ENCODE data around the gene NLRP1. TPM values are rescaled to one million over a fixed set of nuclear protein-coding genes. Genes with fewer than 3 reads are reported as not detected.

NLRP1 gene
- total RNA-seq, 2 experiments from 2014 or later: 44.5 to 46.1 TPM

DNA sequence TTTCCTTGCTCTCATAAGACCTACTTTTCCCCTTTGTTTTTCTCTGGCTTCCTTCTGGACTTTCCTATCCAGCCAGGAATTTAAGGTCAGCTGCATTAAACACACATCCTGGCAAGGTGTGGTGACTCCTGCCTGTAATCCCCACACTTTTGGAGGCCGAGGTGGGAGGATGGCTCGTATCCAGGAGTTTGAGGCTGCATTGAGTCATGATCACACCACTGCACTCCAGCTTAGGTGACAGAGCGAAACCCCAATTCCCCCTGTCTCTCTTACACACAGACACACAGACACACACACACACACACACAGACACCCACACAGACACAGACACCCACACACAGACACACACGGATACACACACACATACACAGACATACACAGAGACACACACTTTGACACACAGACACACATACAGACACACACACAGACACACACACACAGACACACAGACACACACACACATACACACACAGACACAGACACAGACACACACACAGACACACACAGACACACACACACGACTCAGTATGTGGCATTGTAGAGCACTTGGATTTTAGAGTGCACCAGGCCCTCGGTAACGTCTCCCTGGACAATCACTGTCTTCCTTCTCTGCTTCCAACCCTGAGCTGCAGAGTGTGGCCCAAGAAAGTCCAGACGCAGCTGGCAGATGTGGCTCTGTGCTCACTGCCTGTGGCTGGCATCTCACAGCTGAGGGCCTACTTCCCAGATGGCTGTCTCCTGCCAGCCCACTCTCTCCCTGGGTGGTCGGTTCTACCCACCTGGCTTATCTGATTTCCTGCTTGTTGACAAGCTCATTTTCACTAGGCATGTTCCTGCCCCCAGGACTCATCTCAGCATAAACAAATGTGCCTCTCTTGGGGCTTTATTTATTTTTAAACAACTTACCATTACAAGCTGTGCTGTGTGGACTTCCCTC, 39.0 kb downstream of the NLRP1 start:
- CTCF ChIA-PET: no interaction called here
- DNase-seq (no peak), ATAC-seq (no peak)
- no peak overlapping the region for H3K27ac Mint-ChIP-seq
- no peaks in the 10 kb centered on the region for H3K4me1 Mint-ChIP-seq (ENCODE audit: low read depth)
- H3K4me3 Mint-ChIP-seq: no peak overlapping the region
- H3K36me3 Mint-ChIP-seq (ENCODE audit: low read depth): peaks cover 51% of the 10 kb centered on the region
- POLR2A ChIA-PET: no interaction called here
- H3K27me3 Mint-ChIP-seq (ENCODE audit: low read depth): no peaks in the 10 kb centered on the region
- H3K9me3 Mint-ChIP-seq (ENCODE audit: insufficient read depth): no peaks in the 10 kb centered on the region

DNA sequence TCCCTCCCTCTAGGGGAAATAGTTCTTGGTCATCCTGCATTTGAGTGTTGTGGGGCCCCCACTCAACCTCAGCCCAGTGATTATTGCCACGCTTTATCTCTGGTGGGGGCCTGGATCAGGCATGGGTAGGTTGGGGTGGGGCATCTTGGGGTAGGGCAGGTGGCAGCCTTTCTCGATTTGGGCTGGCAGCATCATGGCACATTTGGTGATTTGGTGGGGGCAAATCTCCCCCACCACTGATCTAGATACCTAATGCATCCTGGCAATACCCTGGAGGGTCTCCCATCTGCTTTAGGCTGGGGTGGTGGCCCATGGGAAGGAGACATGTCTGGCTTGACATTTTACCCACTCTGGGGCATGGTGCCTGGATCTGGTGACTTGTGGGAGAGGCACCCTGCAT, 40.2 kb downstream of the NLRP1 start:
- DNase-seq: no peak
- H3K4me3 Mint-ChIP-seq: no peak overlapping the region
- ChIA-PET POLR2A (no interaction called here), CTCF (no interaction called here)
- no peak for ATAC-seq
- H3K4me1 Mint-ChIP-seq (ENCODE audit: low read depth): no peaks in the 10 kb centered on the region
- H3K27ac Mint-ChIP-seq: no peak overlapping the region
- H3K27me3 Mint-ChIP-seq (ENCODE audit: low read depth): no peaks in the 10 kb centered on the region
- H3K9me3 Mint-ChIP-seq (ENCODE audit: insufficient read depth): no peaks in the 10 kb centered on the region
- H3K36me3 Mint-ChIP-seq (ENCODE audit: low read depth): peaks cover 58% of the 10 kb centered on the region

DNA sequence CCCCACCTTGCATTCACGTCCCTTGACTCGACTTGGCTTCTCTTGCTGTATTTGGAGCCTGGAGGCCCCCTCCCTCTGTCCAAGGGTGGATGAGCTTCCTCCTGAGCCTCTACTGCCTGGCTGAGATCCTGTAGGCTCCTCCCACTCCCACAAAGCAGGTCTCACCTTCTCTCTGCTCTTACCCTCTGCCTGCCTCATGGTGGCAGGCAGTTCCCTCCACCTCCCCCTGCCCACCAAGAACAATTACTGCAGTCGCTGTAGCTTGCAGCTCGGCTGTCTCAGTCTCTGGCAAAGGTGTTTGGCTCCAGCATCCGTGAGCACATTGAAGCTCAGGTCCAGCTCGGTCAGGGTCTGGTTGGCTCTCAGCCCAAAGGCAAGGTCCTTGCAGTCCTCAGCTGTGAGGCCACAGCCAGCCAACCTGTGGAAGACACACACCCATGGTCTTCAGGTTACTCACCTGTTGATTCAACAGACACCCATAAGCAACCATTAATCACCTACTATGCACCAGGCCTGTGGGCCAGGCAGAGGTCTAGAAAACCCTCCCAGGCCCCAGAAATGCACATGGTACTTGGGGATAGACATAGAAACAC, 42.6 kb downstream of the NLRP1 start:
- no peaks in the 10 kb centered on the region for H3K9me3 Mint-ChIP-seq (ENCODE audit: insufficient read depth)
- DNase-seq (no peak), ATAC-seq (no peak)
- peaks cover 45% of the 10 kb centered on the region for H3K36me3 Mint-ChIP-seq (ENCODE audit: low read depth)
- ChIA-PET CTCF (no interaction called here), POLR2A (no interaction called here)
- no peak overlapping the region for H3K27ac Mint-ChIP-seq
- H3K4me1 Mint-ChIP-seq (ENCODE audit: low read depth): no peaks in the 10 kb centered on the region
- no peak overlapping the region for H3K4me3 Mint-ChIP-seq
- no peaks in the 10 kb centered on the region for H3K27me3 Mint-ChIP-seq (ENCODE audit: low read depth)

DNA sequence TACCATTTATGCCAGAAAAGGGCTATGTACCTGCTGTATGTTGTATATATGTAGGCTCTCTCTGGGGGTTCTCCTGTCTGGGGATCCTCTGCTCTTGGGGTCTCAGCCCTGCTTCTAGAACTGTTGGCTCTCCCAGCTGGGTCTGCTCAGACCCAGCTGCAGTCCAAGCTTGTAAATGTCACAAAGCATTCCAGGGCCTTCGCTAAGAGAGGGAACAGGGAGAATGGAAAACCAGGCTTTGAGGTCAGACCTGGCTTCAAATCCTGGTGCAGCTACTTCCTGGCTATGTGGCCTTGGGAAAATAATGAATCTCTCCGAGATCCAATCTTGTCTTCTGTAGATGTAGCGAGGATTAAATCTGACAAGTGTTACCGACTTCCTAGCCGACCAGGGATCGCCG, 44.0 kb downstream of the NLRP1 start:
- Mint-ChIP-seq H3K36me3 (ENCODE audit: low read depth) (peaks cover 43% of the 10 kb centered on the region), H3K9me3 (ENCODE audit: insufficient read depth) (no peaks in the 10 kb centered on the region), H3K4me1 (ENCODE audit: low read depth) (no peaks in the 10 kb centered on the region), H3K27ac (no peak overlapping the region), H3K4me3 (no peak overlapping the region), H3K27me3 (ENCODE audit: low read depth) (no peaks in the 10 kb centered on the region)
- ChIA-PET POLR2A (no interaction called here), CTCF (no interaction called here)
- DNase-seq (no peak), ATAC-seq (no peak)

DNA sequence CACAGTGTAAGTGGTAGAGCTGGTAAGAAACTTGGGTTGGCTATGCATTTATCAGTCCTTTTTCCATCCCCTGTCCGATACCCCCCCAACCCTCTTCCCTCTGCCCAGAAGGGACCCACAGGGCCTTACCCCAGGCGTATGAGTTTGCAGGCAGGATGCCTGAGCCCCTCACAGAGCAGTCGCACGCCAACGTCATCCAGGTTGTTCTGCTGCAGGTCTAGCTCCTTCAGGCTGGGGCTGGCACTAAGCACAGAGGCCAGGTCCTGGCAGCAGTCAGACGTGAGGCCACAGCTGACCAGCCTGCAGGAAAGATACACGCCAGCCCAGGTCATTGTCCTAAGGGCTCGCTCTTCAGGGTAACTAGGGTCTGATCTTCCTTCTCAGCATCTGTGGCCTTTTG, 45.0 kb downstream of the NLRP1 start:
- Mint-ChIP-seq H3K36me3 (ENCODE audit: low read depth) (peaks cover 45% of the 10 kb centered on the region), H3K4me1 (ENCODE audit: low read depth) (no peaks in the 10 kb centered on the region), H3K27ac (no peak overlapping the region), H3K27me3 (ENCODE audit: low read depth) (no peaks in the 10 kb centered on the region), H3K4me3 (no peak overlapping the region), H3K9me3 (ENCODE audit: insufficient read depth) (no peaks in the 10 kb centered on the region)
- DNase-seq (no peak), ATAC-seq (no peak)
- ChIA-PET POLR2A (no interaction called here), CTCF (no interaction called here)

DNA sequence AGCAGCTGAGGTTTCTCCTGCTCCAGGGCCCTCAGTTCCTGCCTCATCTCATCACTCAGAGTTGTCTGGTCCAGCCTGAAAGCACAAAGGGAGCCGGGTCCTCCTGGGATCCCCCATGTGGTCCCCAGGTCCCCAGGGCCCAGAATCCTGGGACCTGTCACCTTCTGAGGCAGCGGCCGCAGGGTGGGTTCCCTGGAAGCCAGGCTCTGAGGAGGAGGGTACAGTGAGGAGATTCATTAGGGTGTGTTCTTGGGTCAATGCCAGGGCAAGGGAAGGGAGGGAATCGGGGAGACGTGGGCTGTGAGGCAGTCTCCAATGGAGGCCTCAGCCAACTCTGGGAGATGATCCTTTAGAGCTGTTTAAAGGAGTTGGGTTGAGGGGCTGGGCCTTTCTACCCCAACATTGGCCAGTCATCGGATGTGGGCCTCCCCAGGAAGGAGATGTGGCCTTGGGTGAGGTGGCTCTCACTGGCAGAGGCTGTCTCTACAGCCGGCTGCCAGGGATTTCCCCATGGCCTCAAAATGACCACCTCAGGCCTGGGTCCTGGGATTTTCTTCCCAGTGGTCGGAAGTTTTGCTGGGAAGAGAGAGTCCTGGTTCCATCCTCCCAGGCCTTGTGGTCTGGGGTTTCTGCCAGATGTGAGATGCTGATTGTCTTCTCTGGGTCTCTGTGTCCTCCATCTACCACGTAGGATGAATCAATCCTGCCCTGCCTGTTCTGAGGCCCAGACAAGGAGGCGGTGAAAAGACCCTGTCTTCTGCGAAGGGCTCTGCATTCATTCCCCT, 47.3 kb downstream of the NLRP1 start:
- DNase-seq: no peak
- ATAC-seq: no peak
- Mint-ChIP-seq H3K36me3 (ENCODE audit: low read depth) (peaks cover 52% of the 10 kb centered on the region), H3K4me1 (ENCODE audit: low read depth) (no peaks in the 10 kb centered on the region), H3K27me3 (ENCODE audit: low read depth) (no peaks in the 10 kb centered on the region), H3K9me3 (ENCODE audit: insufficient read depth) (no peaks in the 10 kb centered on the region), H3K27ac (no peak overlapping the region), H3K4me3 (no peak overlapping the region)
- POLR2A ChIA-PET: no interaction called here
- CTCF ChIA-PET: no interaction called here

DNA sequence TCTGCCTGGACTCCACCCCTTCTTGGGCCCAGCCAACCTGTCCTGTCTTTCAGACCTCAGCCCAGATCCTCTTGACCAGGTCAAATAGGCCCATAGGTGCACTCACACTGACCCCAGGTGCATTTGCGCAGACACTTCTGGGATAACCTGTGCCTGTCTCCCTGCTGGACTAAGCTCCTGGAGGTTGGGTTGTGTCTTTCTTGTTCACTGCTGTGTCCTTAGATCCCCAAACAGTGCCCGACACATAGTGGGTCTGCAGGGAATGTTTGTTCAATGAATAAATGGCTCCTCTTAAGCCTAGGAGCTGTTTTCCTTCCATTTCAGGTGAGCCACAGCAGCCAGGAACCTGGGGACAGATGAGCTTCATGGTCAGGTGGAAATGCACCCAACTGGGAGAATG, 48.9 kb downstream of the NLRP1 start:
- CTCF ChIA-PET: no interaction called here
- no peak for DNase-seq
- H3K36me3 Mint-ChIP-seq (ENCODE audit: low read depth): peaks cover 51% of the 10 kb centered on the region

DNA sequence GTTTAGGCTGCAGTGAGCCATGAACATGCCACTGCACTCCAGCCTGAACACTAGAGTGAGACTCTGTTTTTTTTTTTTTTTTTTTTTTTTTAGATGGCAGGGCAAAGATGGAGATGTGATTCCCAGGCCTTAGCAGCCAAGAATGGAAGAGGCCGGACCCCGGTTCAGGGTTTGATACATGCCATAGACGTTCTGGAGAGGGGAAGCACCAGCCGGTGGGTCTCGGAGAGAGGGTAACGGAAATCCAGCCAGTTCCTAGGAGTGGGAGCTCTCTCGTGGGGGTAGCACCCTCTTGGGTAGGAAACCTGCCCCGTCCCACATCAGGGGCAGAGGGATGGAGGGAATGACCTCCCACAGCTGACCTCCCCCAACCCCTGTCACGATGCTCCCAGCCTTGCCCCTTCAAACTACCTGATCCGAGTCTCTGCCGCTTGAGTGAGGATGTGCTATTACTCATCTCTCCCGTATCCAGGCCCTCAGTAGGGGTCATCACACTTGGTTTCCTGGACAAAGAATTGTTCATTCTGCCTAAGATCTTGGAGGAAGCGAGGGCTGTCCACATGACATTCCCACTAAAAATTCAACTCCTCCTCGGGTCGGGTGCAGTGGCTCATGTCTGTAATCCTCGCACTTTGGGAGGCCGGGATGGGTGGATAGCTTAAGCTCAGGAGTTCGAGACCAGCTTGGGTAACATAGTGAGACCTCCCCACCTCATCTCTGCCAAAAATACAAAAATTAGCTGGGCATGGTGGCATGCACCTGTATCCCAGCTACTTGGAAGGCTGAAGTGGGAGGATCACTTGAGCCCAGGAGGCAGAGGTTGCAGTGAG, 50.6 kb downstream of the NLRP1 start:
- H3K9me3 Mint-ChIP-seq (ENCODE audit: insufficient read depth): no peaks in the 10 kb centered on the region
- ChIA-PET POLR2A (no interaction called here), CTCF (no interaction called here)
- H3K27me3 Mint-ChIP-seq (ENCODE audit: low read depth): no peaks in the 10 kb centered on the region
- ATAC-seq (no peak), DNase-seq (no peak)
- peaks cover 52% of the 10 kb centered on the region for H3K36me3 Mint-ChIP-seq (ENCODE audit: low read depth)
- no peak overlapping the region for H3K4me3 Mint-ChIP-seq
- no peak overlapping the region for H3K27ac Mint-ChIP-seq
- H3K4me1 Mint-ChIP-seq (ENCODE audit: low read depth): no peaks in the 10 kb centered on the region

More for the DNA sequence above, 48.9 kb downstream of the NLRP1 start:
- Mint-ChIP-seq H3K27ac (no peak overlapping the region), H3K4me1 (ENCODE audit: low read depth) (no peaks in the 10 kb centered on the region), H3K27me3 (ENCODE audit: low read depth) (no peaks in the 10 kb centered on the region), H3K4me3 (no peak overlapping the region), H3K9me3 (ENCODE audit: insufficient read depth) (no peaks in the 10 kb centered on the region)
- no peak for ATAC-seq
- POLR2A ChIA-PET: no interaction called here

DNA sequence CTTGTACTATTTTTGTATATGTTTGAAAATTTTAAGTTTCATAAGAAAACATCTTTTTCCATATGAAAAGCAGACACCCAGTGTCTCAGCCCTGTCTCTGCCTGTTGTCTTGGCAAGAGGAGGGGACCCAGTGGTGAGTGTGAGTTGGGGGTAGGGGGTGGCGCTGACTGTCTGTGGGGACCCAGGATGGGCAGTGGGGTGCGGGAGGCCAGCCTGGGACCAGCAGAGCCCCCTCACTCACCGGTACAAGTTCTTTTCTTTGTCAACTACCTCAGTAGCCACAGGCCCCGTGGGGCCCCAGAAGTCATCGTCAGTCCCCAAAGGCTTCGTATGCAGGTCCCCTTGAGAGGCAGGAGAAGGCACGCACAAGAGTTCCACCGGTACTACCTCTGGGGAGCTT, 51.7 kb downstream of the NLRP1 start:
- ChIA-PET CTCF (interaction anchor here (0.8 kb wide), 1 partner anchor 66 kb away, joined by 3 read pairs; no protein-coding TSS in a partner anchor), POLR2A (no interaction called here)
- Mint-ChIP-seq H3K4me1 (ENCODE audit: low read depth) (no peaks in the 10 kb centered on the region), H3K4me3 (no peak overlapping the region), H3K27ac (no peak overlapping the region), H3K36me3 (ENCODE audit: low read depth) (peaks cover 51% of the 10 kb centered on the region), H3K9me3 (ENCODE audit: insufficient read depth) (no peaks in the 10 kb centered on the region), H3K27me3 (ENCODE audit: low read depth) (no peaks in the 10 kb centered on the region)
- ATAC-seq: no peak
- DNase-seq: no peak

DNA sequence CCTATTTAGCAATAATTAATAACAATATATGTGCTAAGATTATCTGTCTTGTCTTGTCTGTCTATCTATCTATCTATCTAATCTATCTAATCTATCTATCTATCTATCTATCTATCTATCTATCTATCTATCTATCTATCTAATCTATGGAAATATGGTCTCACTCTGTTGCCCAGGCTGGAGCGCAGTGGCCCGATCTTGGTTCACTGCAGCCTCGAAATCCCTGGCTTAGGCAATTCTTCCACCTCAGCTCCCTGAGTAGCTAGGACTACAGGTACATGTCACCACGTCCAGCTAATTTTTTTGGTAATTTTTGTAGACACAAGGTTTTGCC, 53.3 kb downstream of the NLRP1 start:
- H3K36me3 Mint-ChIP-seq (ENCODE audit: low read depth): peaks cover 53% of the 10 kb centered on the region
- CTCF ChIA-PET: no interaction called here
- DNase-seq: no peak

DNA sequence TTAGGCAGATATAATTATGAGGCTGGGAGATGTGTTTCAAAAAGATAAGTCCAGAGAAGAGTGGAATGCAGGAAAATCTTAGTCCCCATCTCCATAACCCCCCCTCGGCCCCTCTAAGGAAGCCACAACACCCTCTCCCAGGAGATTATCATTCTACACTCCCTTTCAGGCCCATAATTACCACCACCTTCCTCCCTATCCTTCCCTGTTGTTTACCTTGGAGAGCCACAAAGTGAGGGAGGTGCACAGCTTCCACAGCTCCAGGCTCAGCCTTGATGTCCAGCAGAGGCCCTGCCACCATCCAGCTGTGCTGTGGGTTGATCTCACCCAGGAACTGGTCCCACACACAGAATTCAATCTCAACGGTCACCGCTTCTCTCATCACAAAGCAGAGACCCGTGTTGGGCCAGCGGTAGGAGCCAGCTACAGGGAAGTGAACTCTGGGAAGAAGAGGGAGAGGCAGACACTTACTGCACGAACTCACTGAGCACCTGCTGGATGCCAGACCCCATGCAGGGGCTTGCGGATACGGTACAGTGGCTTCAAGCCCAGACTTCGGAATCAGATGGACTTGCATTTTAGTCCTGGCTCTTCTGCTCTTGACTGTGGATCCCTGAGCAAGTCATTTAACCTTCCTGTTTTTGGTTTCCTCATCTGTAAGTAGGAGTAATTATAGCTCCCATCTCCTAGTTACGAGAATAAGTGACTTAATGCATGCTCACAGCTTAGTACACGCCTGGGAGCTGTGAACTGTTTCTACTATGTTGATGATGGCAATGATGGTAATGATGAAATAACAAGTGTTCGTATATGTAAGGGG, 53.8 kb downstream of the NLRP1 start:
- H3K36me3 Mint-ChIP-seq (ENCODE audit: low read depth): peaks cover 49% of the 10 kb centered on the region
- ATAC-seq: no peak
- H3K4me1 Mint-ChIP-seq (ENCODE audit: low read depth): peaks cover 14% of the 10 kb centered on the region
- no peak overlapping the region for H3K27ac Mint-ChIP-seq
- H3K9me3 Mint-ChIP-seq (ENCODE audit: insufficient read depth): no peaks in the 10 kb centered on the region
- no peaks in the 10 kb centered on the region for H3K27me3 Mint-ChIP-seq (ENCODE audit: low read depth)
- H3K4me3 Mint-ChIP-seq: no peak overlapping the region
- CTCF ChIA-PET: no interaction called here
- DNase-seq: no peak
- POLR2A ChIA-PET: no interaction called here

More for the DNA sequence above, 53.3 kb downstream of the NLRP1 start:
- Mint-ChIP-seq H3K4me1 (ENCODE audit: low read depth) (peaks cover 12% of the 10 kb centered on the region), H3K27ac (no peak overlapping the region), H3K27me3 (ENCODE audit: low read depth) (no peaks in the 10 kb centered on the region), H3K4me3 (no peak overlapping the region), H3K9me3 (ENCODE audit: insufficient read depth) (no peaks in the 10 kb centered on the region)
- POLR2A ChIA-PET: no interaction called here
- no peak for ATAC-seq
